ENCODE data around the gene ETV3. TPM values are rescaled to one million over a fixed set of nuclear protein-coding genes. Genes with fewer than 3 reads are reported as not detected.
A peak's percentile ranks its signal among the peaks of the same experiment; 100 is the strongest.

Gene ETV3
- polyA plus RNA-seq, 1 experiment = 7.4 TPM

DNA sequence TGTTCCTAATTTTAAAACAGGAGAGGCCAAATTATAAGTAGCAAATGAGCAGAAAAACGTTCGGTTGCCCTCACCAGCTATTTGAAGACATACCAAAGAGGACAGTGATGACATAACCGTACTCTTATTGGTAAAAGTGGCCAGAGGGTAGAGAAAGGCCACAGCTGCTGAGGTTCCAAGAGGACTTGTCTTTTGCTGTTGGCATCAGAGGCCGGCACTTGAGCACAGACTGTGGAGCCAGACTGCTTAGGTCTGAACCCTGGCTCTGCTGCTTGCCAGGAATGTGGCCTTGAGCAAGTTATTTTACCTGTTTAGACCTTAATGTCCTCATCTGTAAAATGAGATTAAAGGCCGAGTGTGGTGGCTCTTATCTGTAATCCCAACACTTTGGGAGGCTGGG, 53.5 kb downstream of the ETV3 start:
- Histone ChIP-seq H3K4me3 (ENCODE audit: low read depth, low read length) (no peak overlapping the region), H3K27me3 (ENCODE audit: control insufficient read depth, insufficient read depth, low read length) (peaks cover 6% of the 10 kb centered on the region; the same call in 1 of the 2 replicates), H3K36me3 (ENCODE audit: control insufficient read depth, insufficient read depth, low read length) (no peaks in the 10 kb centered on the region)
- no peak for TF ChIP-seq CTCF (IDR thresholded peaks at IDR 0.05; ENCODE audit: insufficient read depth, low read depth, low read length)
- ChIA-PET CTCF (interaction anchor here (2.2 to 3.5 kb wide), 2 partner anchors 11 to 71 kb away, joined by 12 to 17 read pairs; no protein-coding TSS in a partner anchor), POLR2A (no interaction called here)
- DNase-seq (ENCODE audit: low read depth) = no peak

- Histone ChIP-seq H3K36me3 (ENCODE audit: control insufficient read depth, insufficient read depth, low read length) (no peaks in the 10 kb centered on the region), H3K4me3 (ENCODE audit: low read depth, low read length) (no peak overlapping the region), H3K27me3 (ENCODE audit: control insufficient read depth, insufficient read depth, low read length) (peaks cover 6% of the 10 kb centered on the region; the same call in 1 of the 2 replicates)
- TF ChIP-seq CTCF (IDR thresholded peaks at IDR 0.05; ENCODE audit: insufficient read depth, low read depth, low read length) = no peak
- CTCF ChIA-PET = interaction anchor here (1.6 to 2.0 kb wide), 2 partner anchors 8 to 75 kb away, joined by 10 to 12 read pairs; no protein-coding TSS in a partner anchor
- POLR2A ChIA-PET = no interaction called here
- DNase-seq (ENCODE audit: low read depth) = no peak
These were observed 56.5 kb downstream of the ETV3 start for GRCh38 chr1:157081707-157082106.

- H3K36me3 ChIP-seq (ENCODE audit: control insufficient read depth, insufficient read depth, low read length) = no peaks in the 10 kb centered on the region
- DNase-seq (ENCODE audit: low read depth) = no peak
- no peak for TF ChIP-seq CTCF (IDR thresholded peaks at IDR 0.05; ENCODE audit: insufficient read depth, low read depth, low read length)
- no peak overlapping the region for H3K4me3 ChIP-seq (ENCODE audit: low read depth, low read length)
- peaks cover 6% of the 10 kb centered on the region; the same call in 1 of the 2 replicates for H3K27me3 ChIP-seq (ENCODE audit: control insufficient read depth, insufficient read depth, low read length)
- CTCF ChIA-PET = interaction anchor here (1.6 to 2.0 kb wide), 2 partner anchors 9 to 76 kb away, joined by 10 to 12 read pairs; no protein-coding TSS in a partner anchor
- POLR2A ChIA-PET = no interaction called here
These were observed 57.5 kb downstream of the ETV3 start for GRCh38 chr1:157080714-157081113.

GRCh38 chr1:157077394-157077793, 60.8 kb downstream of the ETV3 start:
- H3K4me3 ChIP-seq (ENCODE audit: low read depth, low read length) = no peak overlapping the region
- no peaks in the 10 kb centered on the region for H3K36me3 ChIP-seq (ENCODE audit: control insufficient read depth, insufficient read depth, low read length)
- no peak for TF ChIP-seq CTCF (IDR thresholded peaks at IDR 0.05; ENCODE audit: insufficient read depth, low read depth, low read length)
- ChIA-PET POLR2A (no interaction called here), CTCF (interaction anchor here (1.0 to 1.3 kb wide), 3 partner anchors 13 to 79 kb away, joined by 3 to 4 read pairs (median 4); no protein-coding TSS in a partner anchor)
- DNase-seq (ENCODE audit: low read depth) = no peak
- peaks cover 2% of the 10 kb centered on the region; the same call in 1 of the 2 replicates for H3K27me3 ChIP-seq (ENCODE audit: control insufficient read depth, insufficient read depth, low read length)

- POLR2A ChIA-PET = no interaction called here
- peak; percentile 69 for TF ChIP-seq CTCF (IDR thresholded peaks at IDR 0.05; ENCODE audit: insufficient read depth, low read depth, low read length)
- H3K4me3 ChIP-seq (ENCODE audit: low read depth, low read length) = no peak overlapping the region
These were observed 64.1 kb downstream of the ETV3 start for GRCh38 chr1:157073944-157074685.

More at GRCh38 chr1:157073944-157074685, 64.1 kb downstream of the ETV3 start:
- no peak for DNase-seq (ENCODE audit: low read depth)
- H3K27me3 ChIP-seq (ENCODE audit: control insufficient read depth, insufficient read depth, low read length) = peaks cover 4% of the 10 kb centered on the region; the same call in 1 of the 2 replicates
- H3K36me3 ChIP-seq (ENCODE audit: control insufficient read depth, insufficient read depth, low read length) = no peaks in the 10 kb centered on the region
- CTCF ChIA-PET = interaction anchor here (0.6 to 2.0 kb wide), 27 partner anchors 9 to 654 kb away, joined by 3 to 15 read pairs (median 4); no protein-coding TSS in a partner anchor
